ENCODE measurements around the gene MAK.
"Not testable (repeated sequence)": the region's sequence is repeated elsewhere in the genome, so short reads cannot be mapped to it uniquely, and the experiment has no call there.

MAK gene

GRCh38 chr6:10722570-10722819 lies 115.8 kb downstream of the MAK start:
- no peak for DNase-seq

GRCh38 chr6:10721850-10722569 lies 116.3 kb downstream of the MAK start:
- DNase-seq: no peak

DNA sequence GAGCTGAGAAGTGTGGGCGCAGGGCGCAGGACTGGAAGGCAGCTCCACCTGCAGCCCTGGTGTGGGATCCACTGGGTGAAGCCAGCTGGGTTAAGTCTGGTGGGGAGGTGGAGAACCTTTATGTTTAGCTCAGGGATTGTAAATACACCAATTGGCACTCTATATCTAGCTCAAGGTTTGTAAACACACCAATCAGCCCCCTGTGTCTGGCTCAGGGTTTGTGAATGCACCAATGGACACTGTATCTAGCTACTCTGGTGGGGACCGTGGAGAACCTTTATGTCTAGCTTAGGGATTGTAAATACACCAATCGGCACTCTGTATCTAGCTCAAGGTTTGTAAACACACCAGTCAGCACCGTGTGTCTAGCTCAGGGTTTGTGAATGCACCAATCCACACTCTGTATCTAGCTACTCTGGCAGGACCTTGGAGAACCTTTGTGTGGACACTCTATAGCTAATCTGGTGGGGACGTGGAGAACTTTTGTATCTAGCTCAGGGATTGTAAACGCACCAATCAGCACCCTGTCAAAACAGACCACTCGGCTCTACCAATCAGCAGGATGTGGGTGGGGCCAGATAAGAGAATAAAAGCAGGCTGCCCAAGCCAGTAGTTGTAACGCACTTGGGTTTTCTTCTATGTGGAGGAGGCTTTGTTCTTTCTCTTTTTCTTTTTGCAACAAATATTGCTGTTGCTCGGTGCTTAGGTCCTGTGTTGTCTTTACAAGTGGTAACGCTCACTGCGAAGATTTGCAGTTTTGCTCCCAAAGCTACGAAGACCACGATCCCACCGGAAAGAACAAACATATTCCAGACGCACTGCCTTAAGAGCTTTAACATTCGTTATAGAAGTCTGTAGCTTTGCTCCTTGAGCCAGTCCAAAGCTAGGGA lies 117.1 kb downstream of the MAK start:
- DNase-seq: not testable (repeated sequence)

- no peak for DNase-seq
Measured at GRCh38 chr6:10720265-10720959, 117.9 kb downstream of the MAK start.

DNA sequence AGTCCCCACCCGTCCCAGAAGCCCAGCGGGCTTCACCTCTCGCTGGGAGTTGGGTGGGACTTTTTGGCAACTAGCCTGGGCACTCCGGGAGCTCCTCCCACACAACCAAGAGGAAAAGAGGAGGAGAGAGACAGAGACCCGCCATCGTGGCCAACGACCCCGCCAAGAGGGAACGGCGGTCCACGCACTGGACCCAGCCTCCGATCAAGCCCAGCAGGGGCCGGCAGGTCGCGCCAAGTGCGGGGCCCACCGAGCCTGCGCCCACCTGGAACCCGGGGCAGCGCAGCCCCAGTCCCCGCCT lies 118.4 kb downstream of the MAK start:
- DNase-seq: no peak

DNA sequence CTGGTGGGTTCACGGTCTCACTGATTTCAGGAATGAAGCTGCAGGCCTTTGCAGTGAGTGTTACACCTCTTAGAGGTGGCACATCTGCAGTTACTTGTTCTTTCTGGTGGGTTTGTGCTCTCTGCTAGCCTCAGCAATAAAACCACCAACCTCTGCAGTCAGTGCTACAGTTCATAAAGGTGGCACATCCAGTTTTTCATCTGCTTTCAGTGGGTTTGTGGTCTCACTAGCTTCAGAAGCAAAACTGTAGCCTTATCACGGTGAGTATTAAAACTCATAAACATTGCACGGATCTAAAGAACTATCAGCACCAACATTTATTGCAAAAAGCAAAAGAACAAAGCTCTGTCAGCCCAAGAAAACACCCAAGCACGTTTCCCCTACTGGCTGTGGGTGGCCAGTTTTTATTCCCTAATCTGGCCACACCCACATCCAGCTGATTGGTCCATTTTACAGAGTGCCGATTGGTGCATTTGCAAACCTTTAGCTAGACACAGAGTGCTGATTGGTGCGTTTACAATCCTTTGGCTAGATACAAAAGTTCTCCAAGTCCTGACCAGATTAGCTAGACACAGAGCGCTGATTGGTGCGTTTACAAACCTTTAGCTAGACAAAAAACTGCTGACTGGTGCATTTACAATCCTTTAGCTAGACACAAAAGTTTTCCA lies 118.9 kb downstream of the MAK start:
- DNase-seq: no peak

DNA sequence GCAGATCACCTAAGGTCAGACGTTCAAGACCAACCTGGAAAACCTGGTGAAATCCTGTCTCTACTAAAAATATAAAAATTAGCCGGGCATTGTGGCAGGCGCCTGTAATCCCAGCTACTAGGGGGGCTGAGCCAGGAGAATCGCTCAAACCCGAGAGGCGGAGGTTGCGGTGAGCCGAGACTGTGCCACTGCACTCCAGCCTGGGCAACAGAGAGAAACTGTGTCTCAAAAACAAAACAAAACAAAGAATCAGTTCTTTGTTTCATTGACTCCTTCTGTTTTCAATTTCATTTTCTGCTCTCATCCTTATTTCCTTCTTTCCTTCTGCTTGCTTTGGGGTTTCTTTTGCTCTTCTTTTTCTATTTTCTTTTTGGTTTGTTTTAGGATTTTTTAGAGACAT lies 124.4 kb downstream of the MAK start:
- DNase-seq: no peak
